MM.1S (cell line): ENCODE data around the gene SPAG16.

ENCODE experiments used
- DNase-seq: peaks from one replicate; pipeline ENCODE4 v3.0.0-alpha.2; 2015
- H2AFZ ChIP-seq: fragments of 300-600 bp; sonication (generic); 2 replicates; pipeline ENCODE4 v1.6.0; 2016; ENCODE audit warnings: antibody characterized with exemption, low read length
- H3F3A ChIP-seq: fragments of 300-600 bp; sonication (generic); 2 replicates; pipeline ENCODE4 v1.6.1; 2016; ENCODE audit warnings: mild to moderate bottlenecking, antibody characterized with exemption, low read length, moderate library complexity, mixed read lengths; ENCODE audit not compliant: insufficient read depth
- H3K27ac ChIP-seq: fragments of 300-600 bp; sonication (generic); 2 replicates; pipeline ENCODE4 v1.5.1; 2016; ENCODE audit warnings: mild to moderate bottlenecking, low read length
- H3K27me3 ChIP-seq: fragments of 300-600 bp; sonication (generic); replicated peaks from 2 replicates; pipeline ENCODE4 v1.6.0; 2016; ENCODE audit warnings: low read length; ENCODE audit not compliant: insufficient read depth
- H3K36me3 ChIP-seq: fragments of 300-600 bp; sonication (generic); replicated peaks from 2 replicates; pipeline ENCODE4 v1.6.1; 2016; ENCODE audit warnings: mild to moderate bottlenecking, low read length, mixed read lengths; ENCODE audit not compliant: insufficient read depth
- H3K4me1 ChIP-seq: fragments of 300-600 bp; sonication (generic); 2 replicates; pipeline ENCODE4 v1.6.1; 2016; ENCODE audit warnings: low read length, mixed read lengths
- H3K4me2 ChIP-seq: fragments of 300-600 bp; sonication (generic); 2 replicates; pipeline ENCODE4 v1.6.0; 2016; ENCODE audit warnings: low read depth, low read length
- H3K4me3 ChIP-seq: fragments of 300-600 bp; sonication (generic); 2 replicates; pipeline ENCODE4 v1.5.1; 2016; ENCODE audit warnings: low read length, mixed read lengths
- H3K79me2 ChIP-seq: fragments of 300-600 bp; sonication (generic); 2 replicates; pipeline ENCODE4 v1.6.1; 2016; ENCODE audit warnings: mixed run types, low read length, mixed read lengths
- H3K9ac ChIP-seq: fragments of 300-600 bp; sonication (generic); 2 replicates; pipeline ENCODE4 v1.6.1; 2016; ENCODE audit warnings: low read length, mixed read lengths
- H3K9me2 ChIP-seq: fragments of 300-600 bp; sonication (generic); replicated peaks from 2 replicates; pipeline ENCODE4 v1.6.1; 2016; ENCODE audit warnings: mild to moderate bottlenecking, low read length, mixed read lengths; ENCODE audit not compliant: insufficient read depth
- H3K9me3 ChIP-seq: fragments of 300-600 bp; sonication (generic); replicated peaks from 2 replicates; pipeline ENCODE4 v1.6.1; 2016; ENCODE audit warnings: mild to moderate bottlenecking, low read length, mixed read lengths; ENCODE audit not compliant: insufficient read depth
- H4K20me1 ChIP-seq: fragments of 300-600 bp; sonication (generic); 2 replicates; pipeline ENCODE4 v1.6.1; 2016; ENCODE audit warnings: mild to moderate bottlenecking, low read length, moderate library complexity, mixed read lengths; ENCODE audit not compliant: insufficient read depth
- CTCF ChIP-seq: fragments of 300-600 bp; sonication (generic); IDR thresholded peaks from 2 replicates; pipeline ENCODE4 v1.5.1; 2016; ENCODE audit warnings: antibody characterized with exemption, low read length, mixed read lengths
- EZH2 ChIP-seq: fragments of 300-600 bp; sonication (generic); optimal IDR thresholded peaks from 2 replicates; pipeline ENCODE3; 2017; ENCODE audit warnings: low read depth, mild to moderate bottlenecking, antibody characterized with exemption, low read length, mixed read lengths
- EZH2phosphoT487 ChIP-seq: fragments of 300-600 bp; sonication (generic); IDR thresholded peaks from 2 replicates; pipeline ENCODE4 v1.6.1; 2018; ENCODE audit warnings: antibody characterized with exemption, low read length

Gene SPAG16

GRCh38 chr2:214386720-214387119, 1102.5 kb downstream of the SPAG16 start:
- no peaks in the 10 kb centered on the region for H3K4me1 ChIP-seq
- no peaks in the 10 kb centered on the region for H3F3A ChIP-seq
- no peaks in the 10 kb centered on the region for H4K20me1 ChIP-seq
- H3K36me3 ChIP-seq, result no peaks in the 10 kb centered on the region
- no peak overlapping the region for H2AFZ ChIP-seq
- no peaks in the 10 kb centered on the region for H3K9me2 ChIP-seq
- TF ChIP-seq EZH2phosphoT487 (no peak), EZH2 (no peak), CTCF (no peak)
- no peak overlapping the region for H3K4me2 ChIP-seq
- H3K27me3 ChIP-seq, result no peaks in the 10 kb centered on the region
- H3K9me3 ChIP-seq, result no peaks in the 10 kb centered on the region
- no peak for DNase-seq
- no peaks in the 10 kb centered on the region for H3K79me2 ChIP-seq
- no peak overlapping the region for H3K4me3 ChIP-seq
- H3K27ac ChIP-seq, result no peak overlapping the region
- H3K9ac ChIP-seq, result no peak overlapping the region

- H3K27me3 ChIP-seq, result no peaks in the 10 kb centered on the region
- H2AFZ ChIP-seq, result no peak overlapping the region
- no peaks in the 10 kb centered on the region for H3K79me2 ChIP-seq
- H3F3A ChIP-seq, result no peaks in the 10 kb centered on the region
- H3K4me3 ChIP-seq, result no peak overlapping the region
- H4K20me1 ChIP-seq, result no peaks in the 10 kb centered on the region
- no peak for DNase-seq
- no peaks in the 10 kb centered on the region for H3K36me3 ChIP-seq
- no peaks in the 10 kb centered on the region for H3K9me3 ChIP-seq
- H3K9ac ChIP-seq, result no peak overlapping the region
- no peaks in the 10 kb centered on the region for H3K4me1 ChIP-seq
- no peak overlapping the region for H3K4me2 ChIP-seq
- no peak for TF ChIP-seq CTCF
- no peak for TF ChIP-seq EZH2
- H3K27ac ChIP-seq, result no peak overlapping the region
- H3K9me2 ChIP-seq, result no peaks in the 10 kb centered on the region
These were observed 1105.1 kb downstream of the SPAG16 start for GRCh38 chr2:214389334-214389733.

DNA sequence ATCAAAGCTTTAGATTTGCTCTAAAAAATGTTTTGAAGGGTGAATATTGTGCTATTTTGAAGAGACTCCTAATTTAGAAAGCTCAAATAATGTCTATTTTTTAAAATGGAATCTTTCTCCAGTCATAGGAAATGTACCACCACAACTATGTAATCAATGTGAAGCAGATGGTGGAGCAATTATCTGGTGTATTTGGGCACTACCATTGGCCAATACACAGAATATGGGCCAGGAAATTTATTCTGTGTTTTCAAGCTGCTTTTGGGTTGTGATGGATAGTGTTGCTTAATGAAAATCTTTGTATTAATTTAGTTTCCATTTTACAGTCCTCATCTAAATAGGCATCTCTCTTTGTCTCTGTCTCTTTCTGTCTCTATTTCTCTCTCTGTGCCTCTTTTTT, 1109.5 kb downstream of the SPAG16 start:
- H4K20me1 ChIP-seq, result no peaks in the 10 kb centered on the region
- no peaks in the 10 kb centered on the region for H3K27me3 ChIP-seq
- no peak for DNase-seq
- H3K36me3 ChIP-seq, result no peaks in the 10 kb centered on the region
- no peaks in the 10 kb centered on the region for H3K4me1 ChIP-seq
- H3K9me2 ChIP-seq, result no peaks in the 10 kb centered on the region
- no peak overlapping the region for H2AFZ ChIP-seq
- H3K27ac ChIP-seq, result no peak overlapping the region
- no peak overlapping the region for H3K4me2 ChIP-seq
- TF ChIP-seq EZH2, result no peak
- no peak for TF ChIP-seq EZH2phosphoT487
- TF ChIP-seq CTCF, result no peak
- H3K9ac ChIP-seq, result no peak overlapping the region
- no peaks in the 10 kb centered on the region for H3F3A ChIP-seq
- H3K79me2 ChIP-seq, result no peaks in the 10 kb centered on the region
- no peaks in the 10 kb centered on the region for H3K9me3 ChIP-seq
- H3K4me3 ChIP-seq, result no peak overlapping the region
